ENCODE data around the gene LRRN4CL.

GRCh38 chr11:62732830-62733229, 43.5 kb upstream of the LRRN4CL start:
- no peak for TF ChIP-seq CTCF (IDR thresholded peaks at IDR 0.05 in 4 of 5, conservative IDR thresholded peaks at IDR 0.05 in 1 of 5)
- no peak for TF ChIP-seq POLR2A (IDR thresholded peaks at IDR 0.05)

All from gastrocnemius medialis (tissue), 4 donors.